ENCODE results near the gene DAPK2. TPM values are rescaled to one million over a fixed set of nuclear protein-coding genes. Genes with fewer than 3 reads are reported as not detected.

The DAPK2 gene
- total RNA-seq, 2 experiments from 2014 or later, result 0.29 to 0.60 TPM

GRCh38 chr15:64017591-64018163 lies 28.6 kb downstream of the DAPK2 start:
- Mint-ChIP-seq H3K27ac (no peak overlapping the region), H3K36me3 (no peaks in the 10 kb centered on the region), H3K27me3 (no peaks in the 10 kb centered on the region), H3K4me1 (no peaks in the 10 kb centered on the region), H3K9me3 (no peaks in the 10 kb centered on the region), H3K4me3 (no peak overlapping the region)
- no peak for DNase-seq

- H3K36me3 Mint-ChIP-seq, result no peaks in the 10 kb centered on the region
- H3K27me3 Mint-ChIP-seq, result no peaks in the 10 kb centered on the region
- H3K4me1 Mint-ChIP-seq, result no peaks in the 10 kb centered on the region
- no peak overlapping the region for H3K27ac Mint-ChIP-seq
- no peak overlapping the region for H3K4me3 Mint-ChIP-seq
- H3K9me3 Mint-ChIP-seq, result no peaks in the 10 kb centered on the region
- no peak for DNase-seq
These were observed 29.1 kb downstream of the DAPK2 start for GRCh38 chr15:64017082-64017588.

- Mint-ChIP-seq H3K4me3 (no peak overlapping the region), H3K4me1 (peaks cover 4% of the 10 kb centered on the region), H3K9me3 (no peaks in the 10 kb centered on the region), H3K36me3 (no peaks in the 10 kb centered on the region), H3K27ac (no peak overlapping the region), H3K27me3 (no peaks in the 10 kb centered on the region)
- DNase-seq, result no peak
These were observed 30.0 kb downstream of the DAPK2 start for GRCh38 chr15:64016257-64016656.

- Mint-ChIP-seq H3K27me3 (no peaks in the 10 kb centered on the region), H3K9me3 (no peaks in the 10 kb centered on the region), H3K4me1 (peaks cover 17% of the 10 kb centered on the region), H3K36me3 (no peaks in the 10 kb centered on the region), H3K4me3 (no peak overlapping the region), H3K27ac (no peak overlapping the region)
- no peak for DNase-seq
These were observed 31.3 kb downstream of the DAPK2 start for GRCh38 chr15:64014995-64015394.

- peaks cover 28% of the 10 kb centered on the region for H3K4me1 Mint-ChIP-seq
- no peaks in the 10 kb centered on the region for H3K36me3 Mint-ChIP-seq
- H3K27ac Mint-ChIP-seq, result no peak overlapping the region
- no peak overlapping the region for H3K4me3 Mint-ChIP-seq
- no peaks in the 10 kb centered on the region for H3K9me3 Mint-ChIP-seq
- DNase-seq, result no peak
- no peaks in the 10 kb centered on the region for H3K27me3 Mint-ChIP-seq
These were observed 32.9 kb downstream of the DAPK2 start for GRCh38 chr15:64013179-64014062.

- no peak overlapping the region for H3K27ac Mint-ChIP-seq
- H3K9me3 Mint-ChIP-seq, result no peaks in the 10 kb centered on the region
- no peaks in the 10 kb centered on the region for H3K27me3 Mint-ChIP-seq
- H3K4me3 Mint-ChIP-seq, result no peak overlapping the region
- H3K4me1 Mint-ChIP-seq, result peaks cover 28% of the 10 kb centered on the region
- H3K36me3 Mint-ChIP-seq, result no peaks in the 10 kb centered on the region
- no peak for DNase-seq
These were observed 34.5 kb downstream of the DAPK2 start for GRCh38 chr15:64011736-64012135.

GRCh38 chr15:64010719-64011118 lies 35.6 kb downstream of the DAPK2 start:
- Mint-ChIP-seq H3K4me3 (peak overlapping the region; percentile 6), H3K27ac (peak overlapping the region; percentile 72), H3K9me3 (no peaks in the 10 kb centered on the region), H3K36me3 (no peaks in the 10 kb centered on the region), H3K4me1 (peaks cover 28% of the 10 kb centered on the region), H3K27me3 (no peaks in the 10 kb centered on the region)
- peak; percentile 80 for DNase-seq

- peaks cover 28% of the 10 kb centered on the region for H3K4me1 Mint-ChIP-seq
These were observed 36.5 kb downstream of the DAPK2 start for GRCh38 chr15:64009798-64010261.

GRCh38 chr15:64009241-64009640 lies 37.0 kb downstream of the DAPK2 start:
- Mint-ChIP-seq H3K4me1 (peaks cover 28% of the 10 kb centered on the region), H3K36me3 (no peaks in the 10 kb centered on the region), H3K9me3 (no peaks in the 10 kb centered on the region), H3K4me3 (no peak overlapping the region), H3K27ac (peak overlapping the region; percentile 35), H3K27me3 (no peaks in the 10 kb centered on the region)
- no peak for DNase-seq

More at GRCh38 chr15:64009798-64010261, 36.5 kb downstream of the DAPK2 start:
- H3K9me3 Mint-ChIP-seq, result no peaks in the 10 kb centered on the region
- H3K27ac Mint-ChIP-seq, result peak overlapping the region; percentile 35
- H3K36me3 Mint-ChIP-seq, result no peaks in the 10 kb centered on the region
- H3K27me3 Mint-ChIP-seq, result no peaks in the 10 kb centered on the region
- no peak overlapping the region for H3K4me3 Mint-ChIP-seq
- DNase-seq, result peak; percentile 47

- no peaks in the 10 kb centered on the region for H3K36me3 Mint-ChIP-seq
- H3K27ac Mint-ChIP-seq, result no peak overlapping the region
- no peaks in the 10 kb centered on the region for H3K9me3 Mint-ChIP-seq
- no peaks in the 10 kb centered on the region for H3K27me3 Mint-ChIP-seq
- no peak overlapping the region for H3K4me3 Mint-ChIP-seq
- no peak for DNase-seq
- peaks cover 31% of the 10 kb centered on the region for H3K4me1 Mint-ChIP-seq
These were observed 38.1 kb downstream of the DAPK2 start for GRCh38 chr15:64008177-64008576.

- no peak for DNase-seq
- Mint-ChIP-seq H3K27ac (no peak overlapping the region), H3K4me1 (peaks cover 27% of the 10 kb centered on the region), H3K36me3 (no peaks in the 10 kb centered on the region), H3K27me3 (no peaks in the 10 kb centered on the region), H3K9me3 (no peaks in the 10 kb centered on the region), H3K4me3 (no peak overlapping the region)
These were observed 39.6 kb downstream of the DAPK2 start for GRCh38 chr15:64006642-64007041.

- no peak overlapping the region for H3K4me3 Mint-ChIP-seq
- H3K9me3 Mint-ChIP-seq, result no peaks in the 10 kb centered on the region
- H3K36me3 Mint-ChIP-seq, result no peaks in the 10 kb centered on the region
- no peak overlapping the region for H3K27ac Mint-ChIP-seq
- H3K4me1 Mint-ChIP-seq, result peaks cover 13% of the 10 kb centered on the region
- H3K27me3 Mint-ChIP-seq, result peaks cover 10% of the 10 kb centered on the region
- DNase-seq, result no peak
These were observed 41.7 kb downstream of the DAPK2 start for GRCh38 chr15:64004587-64004986.

GRCh38 chr15:64004056-64004455 lies 42.2 kb downstream of the DAPK2 start:
- H3K27ac Mint-ChIP-seq, result no peak overlapping the region

GRCh38 chr15:64003182-64003581 lies 43.1 kb downstream of the DAPK2 start:
- no peaks in the 10 kb centered on the region for H3K36me3 Mint-ChIP-seq
- DNase-seq, result no peak
- peaks cover 10% of the 10 kb centered on the region for H3K27me3 Mint-ChIP-seq
- no peaks in the 10 kb centered on the region for H3K9me3 Mint-ChIP-seq
- H3K27ac Mint-ChIP-seq, result no peak overlapping the region
- no peak overlapping the region for H3K4me3 Mint-ChIP-seq
- peaks cover 12% of the 10 kb centered on the region for H3K4me1 Mint-ChIP-seq

More at GRCh38 chr15:64004056-64004455, 42.2 kb downstream of the DAPK2 start:
- Mint-ChIP-seq H3K9me3 (no peaks in the 10 kb centered on the region), H3K4me1 (peaks cover 8% of the 10 kb centered on the region), H3K36me3 (no peaks in the 10 kb centered on the region), H3K4me3 (no peak overlapping the region), H3K27me3 (peaks cover 10% of the 10 kb centered on the region)
- DNase-seq, result no peak

- DNase-seq, result no peak
- H3K4me1 Mint-ChIP-seq, result peaks cover 14% of the 10 kb centered on the region
- H3K27me3 Mint-ChIP-seq, result peaks cover 10% of the 10 kb centered on the region
- H3K27ac Mint-ChIP-seq, result no peak overlapping the region
- no peaks in the 10 kb centered on the region for H3K36me3 Mint-ChIP-seq
- H3K9me3 Mint-ChIP-seq, result no peaks in the 10 kb centered on the region
- no peak overlapping the region for H3K4me3 Mint-ChIP-seq
These were observed 45.1 kb downstream of the DAPK2 start for GRCh38 chr15:64001148-64001547.
